ENCODE measurements around the gene DCTPP1.

DNA sequence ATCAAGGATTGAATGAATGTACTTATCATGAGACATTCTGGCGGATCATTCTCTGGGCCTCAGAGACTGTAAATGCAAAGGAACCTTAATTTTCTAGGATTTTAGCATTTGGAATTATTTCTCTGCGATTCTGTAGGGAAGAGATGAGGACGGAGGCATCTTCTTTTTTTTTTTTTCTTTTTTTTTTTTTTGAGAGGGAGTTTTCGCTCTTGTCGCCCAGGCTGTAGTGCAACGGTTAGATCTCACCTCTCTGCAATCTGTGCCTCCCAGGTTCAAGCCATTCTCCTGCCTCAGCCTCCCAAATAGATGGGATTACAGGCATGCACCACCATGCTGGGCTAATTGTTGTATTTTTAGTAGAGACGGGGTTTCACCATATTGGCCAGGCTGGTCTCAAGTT is 44.9 kb upstream of the DCTPP1 start:
- TF ChIP-seq, protein P1, sequence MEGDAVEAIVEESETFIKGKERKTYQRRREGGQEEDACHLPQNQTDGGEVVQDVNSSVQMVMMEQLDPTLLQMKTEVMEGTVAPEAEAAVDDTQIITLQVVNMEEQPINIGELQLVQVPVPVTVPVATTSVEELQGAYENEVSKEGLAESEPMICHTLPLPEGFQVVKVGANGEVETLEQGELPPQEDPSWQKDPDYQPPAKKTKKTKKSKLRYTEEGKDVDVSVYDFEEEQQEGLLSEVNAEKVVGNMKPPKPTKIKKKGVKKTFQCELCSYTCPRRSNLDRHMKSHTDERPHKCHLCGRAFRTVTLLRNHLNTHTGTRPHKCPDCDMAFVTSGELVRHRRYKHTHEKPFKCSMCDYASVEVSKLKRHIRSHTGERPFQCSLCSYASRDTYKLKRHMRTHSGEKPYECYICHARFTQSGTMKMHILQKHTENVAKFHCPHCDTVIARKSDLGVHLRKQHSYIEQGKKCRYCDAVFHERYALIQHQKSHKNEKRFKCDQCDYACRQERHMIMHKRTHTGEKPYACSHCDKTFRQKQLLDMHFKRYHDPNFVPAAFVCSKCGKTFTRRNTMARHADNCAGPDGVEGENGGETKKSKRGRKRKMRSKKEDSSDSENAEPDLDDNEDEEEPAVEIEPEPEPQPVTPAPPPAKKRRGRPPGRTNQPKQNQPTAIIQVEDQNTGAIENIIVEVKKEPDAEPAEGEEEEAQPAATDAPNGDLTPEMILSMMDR (IDR thresholded peaks at IDR 0.05), result no peak
- TF ChIP-seq POLR2AphosphoS5 (IDR thresholded peaks at IDR 0.05) (no peak), POLR2A (IDR thresholded peaks at IDR 0.05) (no peak)
